DND-41 (cell line): ENCODE results near the gene DYNLT4.

Experiments
- CTCF ChIP-seq: IDR thresholded peaks from 2 replicates; pipeline ENCODE4 v1.5.1; 2012; ENCODE audit warnings: borderline replicate concordance, low read length, moderate library complexity, mild to moderate bottlenecking; ENCODE audit not compliant: poor library complexity, severe bottlenecking; ENCODE audit errors: extremely low read depth
- EZH2 ChIP-seq: IDR thresholded peaks from 3 replicates; pipeline ENCODE4 v1.6.1; 2012; ENCODE audit warnings: borderline replicate concordance, low read depth, mild to moderate bottlenecking, moderate library complexity, low read length, inconsistent platforms; ENCODE audit not compliant: severe bottlenecking

- TF ChIP-seq CTCF (no peak), EZH2 (no peak)
These were observed 29.6 kb downstream of the DYNLT4 start for GRCh38 chr1:44777547-44777946.
